Ishikawa (cell line): ENCODE results near the gene TMA16.

Experiments
- CEBPB ChIP-seq: IDR thresholded peaks from 2 replicates; pipeline ENCODE4 v1.6.1; 2012
- CREB1 ChIP-seq: IDR thresholded peaks from 2 replicates; pipeline ENCODE4 v1.6.1; 2012; ENCODE audit warnings: low read depth
- EGR1 ChIP-seq: IDR thresholded peaks from 2 replicates; pipeline ENCODE4 v1.6.1; 2012
- EP300 ChIP-seq: IDR thresholded peaks from 2 replicates; pipeline ENCODE4 v1.6.1; 2012; ENCODE audit warnings: borderline replicate concordance
- FOXM1 ChIP-seq: IDR thresholded peaks from 2 replicates; pipeline ENCODE4 v1.6.1; 2012; ENCODE audit warnings: low read depth, borderline replicate concordance
- NFIC ChIP-seq: IDR thresholded peaks from 2 replicates; pipeline ENCODE4 v1.6.1; 2012
- RAD21 ChIP-seq: IDR thresholded peaks from 2 replicates; pipeline ENCODE4 v1.6.1; 2012; ENCODE audit warnings: low read depth
- TAF1 ChIP-seq: IDR thresholded peaks from 2 replicates; pipeline ENCODE4 v1.6.1; 2012; ENCODE audit warnings: low read depth, mild to moderate bottlenecking
- TCF12 ChIP-seq: IDR thresholded peaks from 2 replicates; pipeline ENCODE4 v1.6.1; 2012; ENCODE audit warnings: low read depth
- TEAD4 ChIP-seq: IDR thresholded peaks from 2 replicates; pipeline ENCODE4 v1.6.1; 2012
- YY1 ChIP-seq: IDR thresholded peaks from 2 replicates; pipeline ENCODE4 v1.6.1; 2012; ENCODE audit warnings: low read depth
- ZBTB7A ChIP-seq: IDR thresholded peaks from 2 replicates; pipeline ENCODE4 v1.6.1; 2012; ENCODE audit warnings: low read depth
- TF ChIP-seq, protein P1 (sequence below): IDR thresholded peaks from 2 replicates; pipeline ENCODE4 v1.6.1; 2012
- TF ChIP-seq, protein P2 (sequence below): IDR thresholded peaks from 2 replicates; pipeline ENCODE4 v1.6.1; 2012
- TF ChIP-seq, protein P3 (sequence below): IDR thresholded peaks from 2 replicates; pipeline ENCODE4 v1.6.1; 2012; ENCODE audit warnings: low read depth, mild to moderate bottlenecking

Gene TMA16

DNA sequence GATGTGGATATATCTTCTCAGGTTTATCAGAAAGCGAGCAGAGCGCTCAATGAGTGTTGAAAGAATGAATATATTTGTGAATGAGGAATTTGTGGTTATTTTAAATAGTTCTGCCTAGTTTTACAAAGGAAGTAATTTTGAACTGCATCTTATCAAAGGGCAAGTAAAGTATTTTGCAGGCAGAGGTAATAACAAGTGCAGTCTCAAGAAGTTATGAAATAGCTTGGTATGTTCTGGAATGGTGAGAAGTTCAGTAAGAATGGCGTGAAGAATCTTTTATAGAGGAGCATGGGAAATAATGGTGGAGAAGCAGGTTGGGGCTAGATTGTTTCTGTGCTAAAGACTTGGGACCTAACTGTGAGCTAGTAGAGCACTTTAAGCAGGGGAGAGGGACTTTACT lies 10.9 kb downstream of the TMA16 start:
- TF ChIP-seq TEAD4 = no peak
- TF ChIP-seq, protein P1, sequence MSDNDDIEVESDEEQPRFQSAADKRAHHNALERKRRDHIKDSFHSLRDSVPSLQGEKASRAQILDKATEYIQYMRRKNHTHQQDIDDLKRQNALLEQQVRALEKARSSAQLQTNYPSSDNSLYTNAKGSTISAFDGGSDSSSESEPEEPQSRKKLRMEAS = no peak
- no peak for TF ChIP-seq EP300
- TF ChIP-seq TCF12 = no peak
- TF ChIP-seq, protein P2, sequence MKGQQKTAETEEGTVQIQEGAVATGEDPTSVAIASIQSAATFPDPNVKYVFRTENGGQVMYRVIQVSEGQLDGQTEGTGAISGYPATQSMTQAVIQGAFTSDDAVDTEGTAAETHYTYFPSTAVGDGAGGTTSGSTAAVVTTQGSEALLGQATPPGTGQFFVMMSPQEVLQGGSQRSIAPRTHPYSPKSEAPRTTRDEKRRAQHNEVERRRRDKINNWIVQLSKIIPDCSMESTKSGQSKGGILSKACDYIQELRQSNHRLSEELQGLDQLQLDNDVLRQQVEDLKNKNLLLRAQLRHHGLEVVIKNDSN = no peak
- TF ChIP-seq, protein P3, sequence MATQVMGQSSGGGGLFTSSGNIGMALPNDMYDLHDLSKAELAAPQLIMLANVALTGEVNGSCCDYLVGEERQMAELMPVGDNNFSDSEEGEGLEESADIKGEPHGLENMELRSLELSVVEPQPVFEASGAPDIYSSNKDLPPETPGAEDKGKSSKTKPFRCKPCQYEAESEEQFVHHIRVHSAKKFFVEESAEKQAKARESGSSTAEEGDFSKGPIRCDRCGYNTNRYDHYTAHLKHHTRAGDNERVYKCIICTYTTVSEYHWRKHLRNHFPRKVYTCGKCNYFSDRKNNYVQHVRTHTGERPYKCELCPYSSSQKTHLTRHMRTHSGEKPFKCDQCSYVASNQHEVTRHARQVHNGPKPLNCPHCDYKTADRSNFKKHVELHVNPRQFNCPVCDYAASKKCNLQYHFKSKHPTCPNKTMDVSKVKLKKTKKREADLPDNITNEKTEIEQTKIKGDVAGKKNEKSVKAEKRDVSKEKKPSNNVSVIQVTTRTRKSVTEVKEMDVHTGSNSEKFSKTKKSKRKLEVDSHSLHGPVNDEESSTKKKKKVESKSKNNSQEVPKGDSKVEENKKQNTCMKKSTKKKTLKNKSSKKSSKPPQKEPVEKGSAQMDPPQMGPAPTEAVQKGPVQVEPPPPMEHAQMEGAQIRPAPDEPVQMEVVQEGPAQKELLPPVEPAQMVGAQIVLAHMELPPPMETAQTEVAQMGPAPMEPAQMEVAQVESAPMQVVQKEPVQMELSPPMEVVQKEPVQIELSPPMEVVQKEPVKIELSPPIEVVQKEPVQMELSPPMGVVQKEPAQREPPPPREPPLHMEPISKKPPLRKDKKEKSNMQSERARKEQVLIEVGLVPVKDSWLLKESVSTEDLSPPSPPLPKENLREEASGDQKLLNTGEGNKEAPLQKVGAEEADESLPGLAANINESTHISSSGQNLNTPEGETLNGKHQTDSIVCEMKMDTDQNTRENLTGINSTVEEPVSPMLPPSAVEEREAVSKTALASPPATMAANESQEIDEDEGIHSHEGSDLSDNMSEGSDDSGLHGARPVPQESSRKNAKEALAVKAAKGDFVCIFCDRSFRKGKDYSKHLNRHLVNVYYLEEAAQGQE = no peak

DNA sequence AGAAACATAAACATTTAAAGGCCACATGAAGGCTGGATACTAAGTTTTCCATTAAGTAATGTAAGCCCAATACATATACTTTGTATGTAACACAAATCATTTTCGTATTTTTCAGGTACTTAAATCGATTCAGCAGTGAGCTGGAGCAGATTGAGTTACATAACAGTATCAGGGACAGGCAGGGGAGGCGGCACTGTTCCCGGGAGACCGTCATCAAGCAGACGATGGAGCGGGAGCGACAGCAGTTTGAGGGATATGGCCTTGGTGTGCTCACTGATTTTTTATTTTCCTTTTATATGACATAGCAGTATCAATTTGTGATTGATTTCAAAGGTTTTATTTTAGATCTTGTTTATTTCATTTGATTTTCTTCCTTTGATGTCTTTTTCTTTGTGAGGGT lies 20.7 kb downstream of the TMA16 start:
- TF ChIP-seq YY1 = no peak
- TF ChIP-seq, protein P3 = no peak
- TF ChIP-seq EGR1 = no peak
- no peak for TF ChIP-seq NFIC
- no peak for TF ChIP-seq CEBPB
- TF ChIP-seq ZBTB7A = no peak
- no peak for TF ChIP-seq EP300
- TF ChIP-seq TCF12 = no peak
- no peak for TF ChIP-seq FOXM1
- TF ChIP-seq, protein P2 = no peak
- no peak for TF ChIP-seq TAF1
- TF ChIP-seq, protein P1 = no peak
- TF ChIP-seq RAD21 = no peak
- TF ChIP-seq TEAD4 = no peak
- no peak for TF ChIP-seq CREB1

DNA sequence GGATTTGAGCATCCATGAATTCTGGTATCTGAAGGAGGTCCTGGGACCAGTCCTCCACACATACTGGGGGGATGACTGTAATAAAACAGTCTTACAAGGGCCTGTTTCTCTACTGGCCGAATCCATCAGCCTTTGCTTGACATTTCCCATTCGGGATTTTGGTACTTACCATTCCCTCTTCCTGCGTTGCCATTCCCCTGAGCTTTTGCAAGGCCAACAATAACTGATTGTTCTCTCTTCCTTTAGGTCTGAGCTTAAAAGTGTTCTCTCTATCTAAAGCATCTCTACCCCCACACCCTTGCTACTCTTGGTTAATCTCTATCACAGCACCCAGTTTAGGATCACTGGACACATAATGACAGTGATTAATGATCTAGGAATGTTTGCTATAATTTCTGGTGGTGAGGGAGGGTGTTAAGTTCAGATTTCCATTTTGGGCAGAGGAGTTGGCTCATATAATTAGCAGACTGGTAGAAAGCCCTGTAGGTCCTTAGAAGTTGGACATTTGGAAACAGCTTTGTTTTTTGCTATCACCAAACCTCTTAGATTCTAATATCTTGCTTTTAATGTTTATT lies 29.4 kb downstream of the TMA16 start:
- no peak for TF ChIP-seq TEAD4
- no peak for TF ChIP-seq NFIC
- no peak for TF ChIP-seq YY1
- TF ChIP-seq, protein P2 = no peak
- TF ChIP-seq EP300 = no peak
- TF ChIP-seq, protein P1 = no peak
- no peak for TF ChIP-seq ZBTB7A
- TF ChIP-seq FOXM1 = no peak
- TF ChIP-seq TAF1 = no peak
- no peak for TF ChIP-seq EGR1
- TF ChIP-seq CEBPB = no peak
- no peak for TF ChIP-seq RAD21
- TF ChIP-seq CREB1 = no peak
- no peak for TF ChIP-seq TCF12
- TF ChIP-seq, protein P3 = no peak

DNA sequence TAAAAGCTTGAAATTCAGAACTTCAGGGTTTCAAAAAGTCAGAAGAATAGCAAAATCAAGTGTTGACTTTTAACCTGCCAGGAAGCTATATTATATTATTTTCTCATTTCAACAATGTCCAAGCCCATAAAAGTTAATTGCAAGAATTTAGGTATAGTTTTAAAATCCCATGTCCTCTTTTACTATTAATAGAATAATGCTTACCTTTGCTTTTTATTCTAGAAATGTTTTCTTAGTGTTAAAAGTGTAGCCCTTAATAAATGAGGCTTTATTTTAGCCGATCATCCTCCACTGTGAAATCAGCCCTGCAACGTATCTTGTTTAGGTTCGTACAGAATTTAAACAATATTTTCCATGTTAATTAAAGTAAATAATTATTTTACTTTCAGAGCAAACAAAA lies 31.5 kb downstream of the TMA16 start:
- TF ChIP-seq EP300 (no peak), TCF12 (no peak), TAF1 (no peak), NFIC (no peak), ZBTB7A (no peak), EGR1 (no peak), YY1 (no peak), FOXM1 (no peak), RAD21 (no peak)
- TF ChIP-seq, protein P1 = no peak
- TF ChIP-seq, protein P2 = no peak
- TF ChIP-seq, protein P3 = no peak
